Neural crest cell (in vitro differentiated cells): Measurements from ENCODE around the gene MON2. TPM values are rescaled to one million over a fixed set of nuclear protein-coding genes. Genes with fewer than 3 reads are reported as not detected.
A peak's percentile ranks its signal among the peaks of the same experiment; 100 is the strongest.
"Not testable (repeated sequence)": the region's sequence is repeated elsewhere in the genome, so short reads cannot be mapped to it uniquely, and the experiment has no call there.

Source experiments
- DNase-seq: peaks from one replicate; pipeline ENCODE4 v3.0.0; 2021; ENCODE audit warnings: low read depth, mixed read lengths, low spot score
- H3K27ac Mint-ChIP-seq: one replicate; pipeline ENCODE4 v1.8.0; 2021; ENCODE audit warnings: mild to moderate bottlenecking, mixed read lengths; ENCODE audit not compliant: unreplicated experiment
- H3K27me3 Mint-ChIP-seq: 2 replicates; pipeline ENCODE4 v1.8.0; 2021; ENCODE audit warnings: low read depth, mild to moderate bottlenecking, mixed read lengths
- H3K36me3 Mint-ChIP-seq: 2 replicates; pipeline ENCODE4 v1.8.0; 2021; ENCODE audit warnings: low read depth, mild to moderate bottlenecking, mixed read lengths
- H3K4me1 Mint-ChIP-seq: 2 replicates; pipeline ENCODE4 v1.8.0; 2021; ENCODE audit warnings: mixed read lengths
- H3K4me3 Mint-ChIP-seq: one replicate; pipeline ENCODE4 v1.8.0; 2021; ENCODE audit warnings: mild to moderate bottlenecking, mixed read lengths
- H3K9me3 Mint-ChIP-seq: 2 replicates; pipeline ENCODE4 v1.8.0; 2021; ENCODE audit warnings: mixed read lengths
- total RNA-seq: library from RNA; stranded (reverse); gene quantifications from 2 replicates; pipeline ENCODE4 v1.2.1, GENCODE V29; 2021
- TF ChIP-seq, protein P1 (sequence below): fragments of 200-600 bp; sonication (generic); conservative IDR thresholded peaks from 2 replicates; pipeline ENCODE4 v1.5.0; 2021; ENCODE audit warnings: antibody characterized with exemption, mild to moderate bottlenecking

Gene MON2
- total RNA-seq, 1 donor from 2014 or later, result 40.1 TPM

- TF ChIP-seq, protein P1, sequence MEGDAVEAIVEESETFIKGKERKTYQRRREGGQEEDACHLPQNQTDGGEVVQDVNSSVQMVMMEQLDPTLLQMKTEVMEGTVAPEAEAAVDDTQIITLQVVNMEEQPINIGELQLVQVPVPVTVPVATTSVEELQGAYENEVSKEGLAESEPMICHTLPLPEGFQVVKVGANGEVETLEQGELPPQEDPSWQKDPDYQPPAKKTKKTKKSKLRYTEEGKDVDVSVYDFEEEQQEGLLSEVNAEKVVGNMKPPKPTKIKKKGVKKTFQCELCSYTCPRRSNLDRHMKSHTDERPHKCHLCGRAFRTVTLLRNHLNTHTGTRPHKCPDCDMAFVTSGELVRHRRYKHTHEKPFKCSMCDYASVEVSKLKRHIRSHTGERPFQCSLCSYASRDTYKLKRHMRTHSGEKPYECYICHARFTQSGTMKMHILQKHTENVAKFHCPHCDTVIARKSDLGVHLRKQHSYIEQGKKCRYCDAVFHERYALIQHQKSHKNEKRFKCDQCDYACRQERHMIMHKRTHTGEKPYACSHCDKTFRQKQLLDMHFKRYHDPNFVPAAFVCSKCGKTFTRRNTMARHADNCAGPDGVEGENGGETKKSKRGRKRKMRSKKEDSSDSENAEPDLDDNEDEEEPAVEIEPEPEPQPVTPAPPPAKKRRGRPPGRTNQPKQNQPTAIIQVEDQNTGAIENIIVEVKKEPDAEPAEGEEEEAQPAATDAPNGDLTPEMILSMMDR, result no peak
- Mint-ChIP-seq H3K27ac (peak overlapping the region; percentile 35), H3K27me3 (no peaks in the 10 kb centered on the region), H3K4me1 (no peaks in the 10 kb centered on the region), H3K4me3 (no peak overlapping the region), H3K36me3 (peaks cover 10% of the 10 kb centered on the region), H3K9me3 (no peaks in the 10 kb centered on the region)
- DNase-seq, result no peak
Measured at GRCh38 chr12:62552906-62553556, 86.4 kb downstream of the MON2 start.

GRCh38 chr12:62559366-62559765 lies 92.7 kb downstream of the MON2 start:
- not testable (repeated sequence) for DNase-seq, H3K4me1 Mint-ChIP-seq, H3K27ac Mint-ChIP-seq, H3K27me3 Mint-ChIP-seq, H3K4me3 Mint-ChIP-seq, H3K9me3 Mint-ChIP-seq, H3K36me3 Mint-ChIP-seq

- Mint-ChIP-seq H3K27ac (no peak overlapping the region), H3K27me3 (no peaks in the 10 kb centered on the region), H3K36me3 (peaks cover 1% of the 10 kb centered on the region), H3K9me3 (no peaks in the 10 kb centered on the region), H3K4me1 (peaks cover 5% of the 10 kb centered on the region), H3K4me3 (no peak overlapping the region)
- TF ChIP-seq, protein P1, result no peak
- no peak for DNase-seq
Measured at GRCh38 chr12:62562846-62563245, 96.2 kb downstream of the MON2 start.

DNA sequence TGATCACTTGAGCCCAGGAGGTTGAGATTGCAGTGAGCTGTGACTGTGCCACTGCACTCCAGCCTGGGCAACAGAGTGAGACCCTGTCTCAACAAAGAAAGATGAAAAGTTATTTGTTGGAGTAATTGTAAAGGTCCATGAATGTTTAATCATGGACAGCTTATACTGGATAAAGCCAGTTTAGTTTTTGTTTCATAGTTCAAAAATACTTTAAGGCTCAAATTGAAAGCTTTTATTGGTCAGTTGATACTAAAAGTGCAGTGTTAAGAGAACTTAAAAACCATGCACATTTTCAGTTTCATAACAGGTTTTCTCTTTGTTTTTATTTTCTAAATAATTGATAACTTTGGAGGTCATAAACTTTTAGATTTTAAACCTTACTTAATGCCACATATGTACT lies 108.4 kb downstream of the MON2 start:
- H3K4me3 Mint-ChIP-seq, result no peak overlapping the region
- H3K27me3 Mint-ChIP-seq, result no peaks in the 10 kb centered on the region
- no peak overlapping the region for H3K27ac Mint-ChIP-seq
- H3K4me1 Mint-ChIP-seq, result peaks cover 3% of the 10 kb centered on the region
- H3K36me3 Mint-ChIP-seq, result peaks cover 8% of the 10 kb centered on the region
- TF ChIP-seq, protein P1, result no peak
- H3K9me3 Mint-ChIP-seq, result no peaks in the 10 kb centered on the region
- no peak for DNase-seq

DNA sequence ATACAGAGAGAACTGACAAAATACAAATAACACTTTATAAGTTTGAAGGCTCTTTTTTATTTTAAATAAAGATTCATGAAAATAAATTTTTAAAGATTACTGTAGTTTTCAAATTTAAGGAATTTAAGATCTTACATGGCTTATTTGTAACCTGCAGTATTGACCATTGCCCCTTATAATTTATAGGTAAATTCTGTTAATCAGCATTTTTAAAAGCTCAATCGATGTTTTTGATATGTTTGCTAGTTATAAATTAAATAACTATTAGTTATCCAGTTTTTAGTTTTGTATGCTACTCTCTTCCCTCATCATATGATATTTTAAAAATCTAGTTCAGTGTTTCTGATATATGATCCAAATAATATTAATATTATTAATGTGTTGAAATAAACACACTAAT lies 109.9 kb downstream of the MON2 start:
- TF ChIP-seq, protein P1, result no peak
- H3K9me3 Mint-ChIP-seq, result no peaks in the 10 kb centered on the region
- H3K4me1 Mint-ChIP-seq, result no peaks in the 10 kb centered on the region
- H3K4me3 Mint-ChIP-seq, result no peak overlapping the region
- no peaks in the 10 kb centered on the region for H3K27me3 Mint-ChIP-seq
- peaks cover 6% of the 10 kb centered on the region for H3K36me3 Mint-ChIP-seq
- H3K27ac Mint-ChIP-seq, result no peak overlapping the region
- DNase-seq, result no peak

DNA sequence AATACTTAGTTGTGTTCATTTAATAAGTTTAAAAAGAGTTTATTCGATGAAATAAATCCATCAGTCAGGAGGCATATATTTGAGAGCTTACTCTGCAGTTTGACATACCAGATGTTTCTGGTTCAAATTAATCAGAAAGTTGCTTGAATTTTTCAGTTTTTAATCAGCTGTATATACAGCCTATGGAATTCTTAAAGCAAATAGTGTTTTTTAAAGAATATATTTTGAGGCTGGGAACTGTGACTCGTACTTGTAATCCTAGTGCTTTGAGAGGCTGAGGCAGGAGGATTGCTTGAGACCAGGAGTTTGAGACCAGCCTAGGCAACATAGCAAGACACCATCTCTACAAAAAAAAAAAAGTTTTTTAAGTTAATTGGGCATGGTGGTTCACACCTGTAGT lies 112.1 kb downstream of the MON2 start:
- Mint-ChIP-seq H3K9me3 (no peaks in the 10 kb centered on the region), H3K27ac (no peak overlapping the region), H3K4me3 (no peak overlapping the region), H3K27me3 (no peaks in the 10 kb centered on the region), H3K4me1 (peaks cover 13% of the 10 kb centered on the region), H3K36me3 (peaks cover 6% of the 10 kb centered on the region)
- no peak for DNase-seq
- TF ChIP-seq, protein P1, result no peak
